KOPT-K1 (cell line): ENCODE data around the gene NUP98.

ENCODE experiments used
- H3K27ac ChIP-seq: fragments of 200-600 bp; sonication (generic); 2 replicates; pipeline ENCODE4 v1.5.1; 2016; ENCODE audit warnings: antibody characterized with exemption, mild to moderate bottlenecking, low read depth, low read length; ENCODE audit not compliant: poor library complexity, severe bottlenecking
- H3K36me3 ChIP-seq: fragments of 200-600 bp; sonication (generic); 2 replicates; pipeline ENCODE4 v1.5.1; 2017; ENCODE audit warnings: antibody characterized with exemption, mild to moderate bottlenecking, low read length, moderate library complexity; ENCODE audit not compliant: insufficient read depth
- H3K9me3 ChIP-seq: fragments of 200-600 bp; sonication (generic); 2 replicates; pipeline ENCODE4 v1.5.1; 2017; ENCODE audit warnings: antibody characterized with exemption, low read length, mild to moderate bottlenecking; ENCODE audit not compliant: insufficient read depth, poor library complexity, severe bottlenecking

Gene NUP98

GRCh38 chr11:3797329-3798090 is at the start of gene NUP98:
Gene NUP98, minus strand, starts transcription at chr11:3797554. Its CDS starts 15,437 bp downstream, at chr11:3782117.
- Histone ChIP-seq H3K27ac (peak within 1 kb of the TSS; percentile 86), H3K36me3 (peaks cover 33% of the 10 kb centered on the region), H3K9me3 (no peaks in the 10 kb centered on the region)

GRCh38 chr11:3845670-3846069 is 48.3 kb upstream of the NUP98 start:
- Histone ChIP-seq H3K27ac (peak overlapping the region; percentile 13), H3K36me3 (no peaks in the 10 kb centered on the region), H3K9me3 (no peaks in the 10 kb centered on the region)

- Histone ChIP-seq H3K36me3 (no peaks in the 10 kb centered on the region), H3K9me3 (no peaks in the 10 kb centered on the region), H3K27ac (no peak overlapping the region)
Observed at GRCh38 chr11:3845246-3845645, 47.9 kb upstream of the NUP98 start.

GRCh38 chr11:3843326-3843725 is 46.0 kb upstream of the NUP98 start:
- peaks cover 2% of the 10 kb centered on the region; the same call in 1 of the 2 replicates for H3K36me3 ChIP-seq
- no peaks in the 10 kb centered on the region for H3K9me3 ChIP-seq
- no peak overlapping the region for H3K27ac ChIP-seq

GRCh38 chr11:3841426-3842350 is 44.3 kb upstream of the NUP98 start:
- H3K9me3 ChIP-seq, result no peaks in the 10 kb centered on the region
- peaks cover 11% of the 10 kb centered on the region; the same call in 1 of the 2 replicates for H3K36me3 ChIP-seq
- peak overlapping the region; percentile 88 for H3K27ac ChIP-seq

- peak within 1 kb of the TSS; percentile 88 for H3K27ac ChIP-seq
- no peaks in the 10 kb centered on the region for H3K9me3 ChIP-seq
- peaks cover 16% of the 10 kb centered on the region; the same call in 1 of the 2 replicates for H3K36me3 ChIP-seq
Observed at GRCh38 chr11:3840870-3841425, 43.6 kb upstream of the NUP98 start, which contains the start of gene RHOG. Gene RHOG, minus strand, starts transcription at chr11:3840959. Its CDS starts 12,821 bp downstream, at chr11:3828138.

GRCh38 chr11:3840004-3840869 is 42.9 kb upstream of the NUP98 start:
- Histone ChIP-seq H3K9me3 (no peaks in the 10 kb centered on the region), H3K36me3 (peaks cover 23% of the 10 kb centered on the region)

GRCh38 chr11:3838504-3838903 is 41.1 kb upstream of the NUP98 start:
- Histone ChIP-seq H3K9me3 (no peaks in the 10 kb centered on the region), H3K27ac (peak overlapping the region; percentile 88), H3K36me3 (peaks cover 40% of the 10 kb centered on the region)

More at GRCh38 chr11:3840004-3840869, 42.9 kb upstream of the NUP98 start:
- peak overlapping the region; percentile 88 for H3K27ac ChIP-seq

GRCh38 chr11:3837793-3838192 is 40.4 kb upstream of the NUP98 start:
- no peaks in the 10 kb centered on the region for H3K9me3 ChIP-seq
- peaks cover 47% of the 10 kb centered on the region for H3K36me3 ChIP-seq
- peak overlapping the region; percentile 88 for H3K27ac ChIP-seq

GRCh38 chr11:3836903-3837302 is 39.5 kb upstream of the NUP98 start:
- H3K36me3 ChIP-seq, result peaks cover 56% of the 10 kb centered on the region
- peak overlapping the region; percentile 88 for H3K27ac ChIP-seq
- H3K9me3 ChIP-seq, result no peaks in the 10 kb centered on the region

- no peaks in the 10 kb centered on the region for H3K9me3 ChIP-seq
- peaks cover 68% of the 10 kb centered on the region for H3K36me3 ChIP-seq
- H3K27ac ChIP-seq, result peak overlapping the region; percentile 88
Observed at GRCh38 chr11:3835751-3836150, 38.4 kb upstream of the NUP98 start.

- H3K27ac ChIP-seq, result peak overlapping the region; percentile 88
- H3K36me3 ChIP-seq, result peaks cover 77% of the 10 kb centered on the region
- no peaks in the 10 kb centered on the region for H3K9me3 ChIP-seq
Observed at GRCh38 chr11:3834664-3835461, 37.5 kb upstream of the NUP98 start.

GRCh38 chr11:3834349-3834663 is 37.0 kb upstream of the NUP98 start:
- peaks cover 82% of the 10 kb centered on the region for H3K36me3 ChIP-seq
- H3K9me3 ChIP-seq, result no peaks in the 10 kb centered on the region
- peak overlapping the region; percentile 88 for H3K27ac ChIP-seq

GRCh38 chr11:3833449-3833848 is 36.1 kb upstream of the NUP98 start:
- Histone ChIP-seq H3K36me3 (peaks cover 89% of the 10 kb centered on the region), H3K27ac (no peak overlapping the region), H3K9me3 (no peaks in the 10 kb centered on the region)
